Urinary bladder (tissue), 4 donors: Measurements from ENCODE around the gene FOXJ2. TPM values are rescaled to one million over a fixed set of nuclear protein-coding genes. Genes with fewer than 3 reads are reported as not detected.
"Not testable (repeated sequence)": the region's sequence is repeated elsewhere in the genome, so short reads cannot be mapped to it uniquely, and the experiment has no call there.

Experiments
- DNase-seq: peaks from one replicate; pipeline ENCODE4 v3.0.0-alpha.2; 2015; ENCODE audit errors: extremely low spot score
- H3K27ac ChIP-seq: one replicate; pipeline ENCODE4 v1.5.1; 2013; ENCODE audit warnings: low read depth, mild to moderate bottlenecking, moderate library complexity
- H3K36me3 ChIP-seq: one replicate; pipeline ENCODE4 v1.6.1; 2013; ENCODE audit warnings: mild to moderate bottlenecking, moderate library complexity; ENCODE audit not compliant: insufficient read depth
- H3K4me1 ChIP-seq: one replicate; pipeline ENCODE4 v1.6.1; 2013; ENCODE audit warnings: mild to moderate bottlenecking, moderate library complexity; ENCODE audit not compliant: insufficient read depth
- H3K4me3 ChIP-seq: one replicate; pipeline ENCODE4 v1.5.1; 2013; ENCODE audit warnings: low read depth, low read length
- WGBS: extraction: QIAGEN DNeasy Blood & Tissue Kit; methylation state at CpG from one replicate; pipeline ENCODE4 v1.1.7; 2013; 5-methylcytosine and 5-hydroxymethylcytosine counted together
- polyA plus RNA-seq: library from polyadenylated mRNA; stranded (reverse); fragments of 200-250 nt; gene quantifications from one replicate; pipeline ENCODE4 v1.2.3, GENCODE V29; 2013
- total RNA-seq: library from RNA; depleted of rRNA; stranded (reverse); fragments of >200 nt; gene quantifications from one replicate; pipeline ENCODE4 v1.2.3, GENCODE V29; 2014
- donor health status: healthy with polysubstance abuse.
- donor health status: healthy.

The FOXJ2 gene
- total and polyA plus RNA-seq, 2 donors = 11.2 to 21.5 TPM

GRCh38 chr12:8058506-8058905 is 26.0 kb downstream of the FOXJ2 start:
- Histone ChIP-seq H3K27ac (no peak overlapping the region), H3K36me3 (peaks cover 1% of the 10 kb centered on the region), H3K4me3 (no peak overlapping the region), H3K4me1 (no peaks in the 10 kb centered on the region)
- no peak for DNase-seq
- WGBS = 64% methylated on average over 6 of the region's 6 CpGs

GRCh38 chr12:8064131-8064530 is 31.6 kb downstream of the FOXJ2 start:
- no peaks in the 10 kb centered on the region for H3K36me3 ChIP-seq
- H3K4me1 ChIP-seq = no peaks in the 10 kb centered on the region
- H3K4me3 ChIP-seq = no peak overlapping the region
- no peak for DNase-seq
- no peak overlapping the region for H3K27ac ChIP-seq

GRCh38 chr12:8065991-8066594 is 33.6 kb downstream of the FOXJ2 start, which contains the start of gene C3AR1:
C3AR1 (minus strand) TSS chr12:8066359; CDS start chr12:8060185, 6,174 bp downstream.
- no peaks in the 10 kb centered on the region for H3K36me3 ChIP-seq
- H3K27ac ChIP-seq = no peak within 1 kb of the TSS
- DNase-seq = no peak
- H3K4me3 ChIP-seq = no peak within 1 kb of the TSS
- H3K4me1 ChIP-seq = no peaks in the 10 kb centered on the region
- WGBS = 52% methylated on average over 2 of the region's 2 CpGs

- DNase-seq = no peak
- Histone ChIP-seq H3K36me3 (no peaks in the 10 kb centered on the region), H3K4me3 (no peak overlapping the region), H3K4me1 (no peaks in the 10 kb centered on the region), H3K27ac (no peak overlapping the region)
These were observed 37.1 kb downstream of the FOXJ2 start for GRCh38 chr12:8069582-8069981.

- not testable (repeated sequence) for H3K4me3 ChIP-seq, DNase-seq, H3K36me3 ChIP-seq, H3K27ac ChIP-seq, H3K4me1 ChIP-seq
- 89% methylated on average over 3 of the region's 3 CpGs for WGBS
These were observed 39.3 kb downstream of the FOXJ2 start for GRCh38 chr12:8071820-8072219.

- WGBS = 85% methylated on average over 6 of the region's 6 CpGs
- no peaks in the 10 kb centered on the region for H3K36me3 ChIP-seq
- no peak for DNase-seq
- no peak overlapping the region for H3K27ac ChIP-seq
- no peak overlapping the region for H3K4me3 ChIP-seq
- no peaks in the 10 kb centered on the region for H3K4me1 ChIP-seq
These were observed 43.4 kb downstream of the FOXJ2 start for GRCh38 chr12:8075935-8076334.

GRCh38 chr12:8076366-8076765 is 43.9 kb downstream of the FOXJ2 start:
- Histone ChIP-seq H3K4me1 (no peaks in the 10 kb centered on the region), H3K36me3 (no peaks in the 10 kb centered on the region), H3K4me3 (no peak overlapping the region), H3K27ac (no peak overlapping the region)
- DNase-seq = no peak
- 77% methylated on average over 4 of the region's 4 CpGs for WGBS

- no peak overlapping the region for H3K27ac ChIP-seq
- no peaks in the 10 kb centered on the region for H3K4me1 ChIP-seq
- DNase-seq = no peak
- WGBS = 34% methylated on average over 4 of the region's 4 CpGs
- H3K36me3 ChIP-seq = no peaks in the 10 kb centered on the region
- no peak overlapping the region for H3K4me3 ChIP-seq
These were observed 44.7 kb downstream of the FOXJ2 start for GRCh38 chr12:8077207-8077606.

- Histone ChIP-seq H3K4me3 (no peak overlapping the region), H3K4me1 (no peaks in the 10 kb centered on the region), H3K36me3 (no peaks in the 10 kb centered on the region), H3K27ac (no peak overlapping the region)
- 23% methylated on average over 4 of the region's 4 CpGs for WGBS
- no peak for DNase-seq
These were observed 45.9 kb downstream of the FOXJ2 start for GRCh38 chr12:8078398-8078797.

- H3K4me3 ChIP-seq = no peak overlapping the region
- no peak overlapping the region for H3K27ac ChIP-seq
- no peaks in the 10 kb centered on the region for H3K4me1 ChIP-seq
- 76% methylated on average over 2 of the region's 2 CpGs for WGBS
- DNase-seq = no peak
- no peaks in the 10 kb centered on the region for H3K36me3 ChIP-seq
These were observed 46.4 kb downstream of the FOXJ2 start for GRCh38 chr12:8078916-8079315.

- no peak overlapping the region for H3K4me3 ChIP-seq
- H3K4me1 ChIP-seq = no peaks in the 10 kb centered on the region
- no peak overlapping the region for H3K27ac ChIP-seq
- no peak for DNase-seq
- no peaks in the 10 kb centered on the region for H3K36me3 ChIP-seq
These were observed 47.6 kb downstream of the FOXJ2 start for GRCh38 chr12:8080120-8080519.

GRCh38 chr12:8081251-8081920 is 48.9 kb downstream of the FOXJ2 start:
- 1% methylated on average over 15 of the region's 15 CpGs for WGBS
- DNase-seq = peak; percentile 6
- peak overlapping the region; percentile 53 for H3K4me3 ChIP-seq

GRCh38 chr12:8082808-8083100 is 50.2 kb downstream of the FOXJ2 start:
- Histone ChIP-seq H3K36me3 (no peaks in the 10 kb centered on the region), H3K4me3 (peak overlapping the region; percentile 53), H3K4me1 (no peaks in the 10 kb centered on the region), H3K27ac (no peak overlapping the region)
- peak; percentile 13 for DNase-seq
- 6% methylated on average over 4 of the region's 4 CpGs for WGBS

More at GRCh38 chr12:8081251-8081920, 48.9 kb downstream of the FOXJ2 start:
- no peaks in the 10 kb centered on the region for H3K36me3 ChIP-seq
- peak overlapping the region; percentile 68 for H3K27ac ChIP-seq
- no peaks in the 10 kb centered on the region for H3K4me1 ChIP-seq

- H3K36me3 ChIP-seq, H3K4me3 ChIP-seq, DNase-seq, H3K4me1 ChIP-seq, H3K27ac ChIP-seq: not testable (repeated sequence)
- 67% methylated on average over 3 of the region's 3 CpGs for WGBS
These were observed 51.8 kb downstream of the FOXJ2 start for GRCh38 chr12:8084351-8084750.
